GM06990 (cell line): ENCODE results near the gene LMX1B.
A peak's percentile ranks its signal among the peaks of the same experiment; 100 is the strongest.

ENCODE experiments used
- DNase-seq: peaks from one replicate; pipeline ENCODE4 v3.0.0-alpha.2; 2011; ENCODE audit not compliant: insufficient read length; ENCODE audit errors: extremely low read depth
- H3K27me3 ChIP-seq: replicated peaks from 2 replicates; pipeline ENCODE4 v1.6.0; 2011; ENCODE audit warnings: low read length; ENCODE audit not compliant: control insufficient read depth, insufficient read depth
- H3K36me3 ChIP-seq: 2 replicates; pipeline ENCODE4 v1.5.1; 2011; ENCODE audit warnings: low read length; ENCODE audit not compliant: control insufficient read depth, insufficient read depth
- H3K4me3 ChIP-seq: replicated peaks from 2 replicates; pipeline ENCODE4 v1.5.1; 2011; ENCODE audit warnings: low read depth, mild to moderate bottlenecking, control low read depth, low read length
- CTCF ChIP-seq: IDR thresholded peaks from 2 replicates; pipeline ENCODE4 v1.5.1; 2011; ENCODE audit warnings: low read length, control low read depth, mild to moderate bottlenecking, inconsistent platforms; ENCODE audit not compliant: insufficient read depth, poor library complexity, severe bottlenecking

LMX1B gene

GRCh38 chr9:126745574-126746411 is 132.1 kb downstream of the LMX1B start:
- Histone ChIP-seq H3K36me3 (no peaks in the 10 kb centered on the region), H3K27me3 (no peaks in the 10 kb centered on the region), H3K4me3 (no peak overlapping the region)
- no peak for TF ChIP-seq CTCF
- peak; percentile 33 for DNase-seq
